Measurements from ENCODE around the gene CNPPD1. TPM values are rescaled to one million over a fixed set of nuclear protein-coding genes. Genes with fewer than 3 reads are reported as not detected.
A peak's percentile ranks its signal among the peaks of the same experiment; 100 is the strongest.

The CNPPD1 gene
- total RNA-seq, 1 experiment from 2014 or later, result 38.2 TPM

GRCh38 chr2:219167997-219168396 lies 8.7 kb downstream of the CNPPD1 start:
- Histone ChIP-seq H3K27me3 (ENCODE audit: low read length) (no peaks in the 10 kb centered on the region), H3K79me2 (ENCODE audit: low read length) (no peaks in the 10 kb centered on the region), H3K4me1 (ENCODE audit: insufficient read depth, low read length) (no peaks in the 10 kb centered on the region), H3F3A (ENCODE audit: low read length, unreplicated experiment) (no peaks in the 10 kb centered on the region), H3K4me2 (ENCODE audit: low read length) (no peak overlapping the region), H4K20me1 (ENCODE audit: low read length) (no peaks in the 10 kb centered on the region), H3K36me3 (ENCODE audit: low read depth, low read length) (no peaks in the 10 kb centered on the region; the same call in 1 of the 2 replicates), H3K9ac (ENCODE audit: low read length) (no peak overlapping the region), H3K9me2 (replicated peaks; ENCODE audit: low read length) (no peaks in the 10 kb centered on the region), H2AFZ (ENCODE audit: low read length) (no peak overlapping the region), H3K9me3 (ENCODE audit: low read length) (no peaks in the 10 kb centered on the region), H3K4me3 (ENCODE audit: low read length) (no peak overlapping the region), H3K27ac (ENCODE audit: low read length) (no peak overlapping the region)
- intact Hi-C loops (cut with micrococcal nuclease), result loop anchor here (10.0 kb wide), 1 partner anchor 217 kb away; the partner anchor contains the start of gene DNPEP
- ATAC-seq (no peak), DNase-seq (peak; percentile 0)
- TF ChIP-seq EZH2phosphoT487 (IDR thresholded peaks at IDR 0.05; ENCODE audit: borderline replicate concordance, low read length), result no peak
- ChIA-PET POLR2A (ENCODE audit: unreplicated experiment) (no interaction called here), CTCF (no interaction called here)
- BruUV-seq (replicated peaks), result no TSS peak

GRCh38 chr2:219165058-219165911 lies 11.4 kb downstream of the CNPPD1 start:
- H2AFZ ChIP-seq (ENCODE audit: low read length), result no peak overlapping the region
- no peaks in the 10 kb centered on the region for H3K79me2 ChIP-seq (ENCODE audit: low read length)
- no peaks in the 10 kb centered on the region for H3K9me2 ChIP-seq (replicated peaks; ENCODE audit: low read length)
- BruUV-seq (replicated peaks), result no TSS peak
- no peaks in the 10 kb centered on the region for H3F3A ChIP-seq (ENCODE audit: low read length, unreplicated experiment)
- intact Hi-C loops (cut with micrococcal nuclease), result loop anchor here (10.0 kb wide), 1 partner anchor 220 kb away; the partner anchor contains the start of gene DNPEP
- TF ChIP-seq CTCF (conservative IDR thresholded peaks at IDR 0.05; ENCODE audit: low read depth, low read length) (no peak), EZH2 (IDR thresholded peaks at IDR 0.05; ENCODE audit: low read length, unreplicated experiment) (no peak), EZH2phosphoT487 (IDR thresholded peaks at IDR 0.05; ENCODE audit: borderline replicate concordance, low read length) (no peak)
- no peak overlapping the region for H3K9ac ChIP-seq (ENCODE audit: low read length)
- no peak for ATAC-seq
- DNase-seq, result no peak
- no peaks in the 10 kb centered on the region for H4K20me1 ChIP-seq (ENCODE audit: low read length)
- no peaks in the 10 kb centered on the region for H3K36me3 ChIP-seq (ENCODE audit: low read depth, low read length)
- no peak overlapping the region for H3K27ac ChIP-seq (ENCODE audit: low read length)
- no peak overlapping the region for H3K4me2 ChIP-seq (ENCODE audit: low read length)
- no peaks in the 10 kb centered on the region for H3K9me3 ChIP-seq (ENCODE audit: low read length)
- H3K4me1 ChIP-seq (ENCODE audit: insufficient read depth, low read length), result peaks cover 7% of the 10 kb centered on the region; the same call in 1 of the 2 replicates
- no peaks in the 10 kb centered on the region for H3K27me3 ChIP-seq (ENCODE audit: low read length)
- H3K4me3 ChIP-seq (ENCODE audit: low read length), result no peak overlapping the region
- POLR2A ChIA-PET (ENCODE audit: unreplicated experiment), result no interaction called here
- CTCF ChIA-PET, result no interaction called here

- Histone ChIP-seq H3K4me2 (ENCODE audit: low read length) (no peak overlapping the region), H3K9ac (ENCODE audit: low read length) (no peak overlapping the region), H4K20me1 (ENCODE audit: low read length) (no peaks in the 10 kb centered on the region), H3K27me3 (ENCODE audit: low read length) (no peaks in the 10 kb centered on the region), H3F3A (ENCODE audit: low read length, unreplicated experiment) (no peaks in the 10 kb centered on the region), H3K36me3 (ENCODE audit: low read depth, low read length) (no peaks in the 10 kb centered on the region), H3K9me2 (replicated peaks; ENCODE audit: low read length) (no peaks in the 10 kb centered on the region), H3K4me1 (ENCODE audit: insufficient read depth, low read length) (peaks cover 23% of the 10 kb centered on the region), H3K27ac (ENCODE audit: low read length) (no peak overlapping the region), H2AFZ (ENCODE audit: low read length) (no peak overlapping the region), H3K4me3 (ENCODE audit: low read length) (no peak overlapping the region), H3K9me3 (ENCODE audit: low read length) (no peaks in the 10 kb centered on the region), H3K79me2 (ENCODE audit: low read length) (0 out of 2 replicates have a peak, but pooled peaks cover 4% of the 10 kb centered on the region)
- ChIA-PET POLR2A (ENCODE audit: unreplicated experiment) (no interaction called here), CTCF (interaction anchor here (0.6 kb wide), 1 partner anchor 174 kb away, joined by 5 read pairs; no protein-coding TSS in a partner anchor)
- no TSS peak for BruUV-seq (replicated peaks)
- ATAC-seq (no peak), DNase-seq (no peak)
- intact Hi-C loops (cut with micrococcal nuclease), result loop anchor here (10.0 kb wide), 1 partner anchor 222 kb away; the partner anchor contains the start of gene DNPEP
- no peak for TF ChIP-seq EZH2phosphoT487 (IDR thresholded peaks at IDR 0.05; ENCODE audit: borderline replicate concordance, low read length)
- no peak for TF ChIP-seq EZH2 (IDR thresholded peaks at IDR 0.05; ENCODE audit: low read length, unreplicated experiment)
- no peak for TF ChIP-seq CTCF (conservative IDR thresholded peaks at IDR 0.05; ENCODE audit: low read depth, low read length)
Observed at GRCh38 chr2:219163156-219163555, 13.6 kb downstream of the CNPPD1 start.
